IPS DF 6.9 (cell line): ENCODE measurements around the gene PUS7.

Experiments used
- DNase-seq: peaks from one replicate; pipeline ENCODE4 v3.0.0-alpha.2; 2013; ENCODE audit warnings: low read depth, low spot score
- H3K27ac ChIP-seq: one replicate; pipeline ENCODE4 v1.5.1; 2013; ENCODE audit warnings: low read length, control low read depth
- H3K27me3 ChIP-seq: 2 replicates; pipeline ENCODE4 v1.6.1; 2013; ENCODE audit warnings: mild to moderate bottlenecking, low read length; ENCODE audit not compliant: control insufficient read depth, insufficient read depth
- H3K36me3 ChIP-seq: 2 replicates; pipeline ENCODE4 v1.6.1; 2013; ENCODE audit warnings: low read length; ENCODE audit not compliant: control insufficient read depth, insufficient read depth
- H3K4me1 ChIP-seq: 2 replicates; pipeline ENCODE4 v1.6.1; 2013; ENCODE audit warnings: low read length; ENCODE audit not compliant: control insufficient read depth, insufficient read depth
- H3K4me3 ChIP-seq: 2 replicates; pipeline ENCODE4 v1.5.1; 2013; ENCODE audit warnings: mild to moderate bottlenecking, low read length
- H3K9me3 ChIP-seq: 2 replicates; pipeline ENCODE4 v1.6.1; 2013; ENCODE audit warnings: low read length, inconsistent platforms; ENCODE audit not compliant: control insufficient read depth, insufficient read depth
- WGBS: extraction: QIAGEN DNeasy Blood & Tissue Kit; methylation state at CpG from one replicate; pipeline ENCODE4 v1.1.7; 2013; ENCODE audit warnings: mixed read lengths, missing lambda C conversion rate; ENCODE audit not compliant: insufficient read length, insufficient coverage; 5-methylcytosine and 5-hydroxymethylcytosine counted together

PUS7 gene

GRCh38 chr7:105521717-105522463, at the start of gene PUS7:
TSS of gene PUS7 (minus strand) at chr7:105522271. CDS start at chr7:105508512, 13,759 bp downstream.
- Histone ChIP-seq H3K4me3 (peak within 1 kb of the TSS; percentile 97), H3K4me1 (no peaks in the 10 kb centered on the region), H3K36me3 (no peaks in the 10 kb centered on the region), H3K27ac (no peak within 1 kb of the TSS), H3K9me3 (no peaks in the 10 kb centered on the region), H3K27me3 (no peaks in the 10 kb centered on the region)
- no CpG with 5 or more reads among the region's 96 CpGs for WGBS
- peak; percentile 77 for DNase-seq

GRCh38 chr7:105567821-105568220, 45.8 kb upstream of the PUS7 start:
- Histone ChIP-seq H3K4me3 (no peak overlapping the region), H3K9me3 (no peaks in the 10 kb centered on the region), H3K27ac (no peak overlapping the region), H3K4me1 (no peaks in the 10 kb centered on the region), H3K36me3 (peaks cover 2% of the 10 kb centered on the region; the same call in 1 of the 2 replicates), H3K27me3 (no peaks in the 10 kb centered on the region)
- no peak for DNase-seq
- WGBS = no CpG with 5 or more reads among the region's 3 CpGs

- no peaks in the 10 kb centered on the region for H3K27me3 ChIP-seq
- no peak overlapping the region for H3K4me3 ChIP-seq
- no peaks in the 10 kb centered on the region for H3K4me1 ChIP-seq
- no peak overlapping the region for H3K27ac ChIP-seq
- H3K9me3 ChIP-seq = no peaks in the 10 kb centered on the region
- DNase-seq = no peak
- WGBS = no CpG with 5 or more reads among the region's 2 CpGs
- H3K36me3 ChIP-seq = peaks cover 2% of the 10 kb centered on the region; the same call in 1 of the 2 replicates
Observed at GRCh38 chr7:105567024-105567423, 45.0 kb upstream of the PUS7 start.

GRCh38 chr7:105565190-105565589, 43.1 kb upstream of the PUS7 start:
- H3K36me3 ChIP-seq = peaks cover 2% of the 10 kb centered on the region; the same call in 1 of the 2 replicates

GRCh38 chr7:105559926-105560325, 37.9 kb upstream of the PUS7 start:
- WGBS = no CpG with 5 or more reads among the region's 1 CpG
- Histone ChIP-seq H3K27ac (no peak overlapping the region), H3K27me3 (no peaks in the 10 kb centered on the region), H3K36me3 (no peaks in the 10 kb centered on the region), H3K4me1 (no peaks in the 10 kb centered on the region), H3K9me3 (no peaks in the 10 kb centered on the region), H3K4me3 (no peak overlapping the region)
- DNase-seq = no peak

More at GRCh38 chr7:105565190-105565589, 43.1 kb upstream of the PUS7 start:
- no peaks in the 10 kb centered on the region for H3K27me3 ChIP-seq
- no peaks in the 10 kb centered on the region for H3K4me1 ChIP-seq
- H3K9me3 ChIP-seq = no peaks in the 10 kb centered on the region
- H3K27ac ChIP-seq = no peak overlapping the region
- no CpG with 5 or more reads among the region's 4 CpGs for WGBS
- no peak for DNase-seq
- H3K4me3 ChIP-seq = no peak overlapping the region

GRCh38 chr7:105538339-105538738, 16.3 kb upstream of the PUS7 start:
- no peak overlapping the region for H3K27ac ChIP-seq
- H3K4me3 ChIP-seq = no peak overlapping the region
- no CpG with 5 or more reads among the region's 2 CpGs for WGBS
- peaks cover 5% of the 10 kb centered on the region for H3K36me3 ChIP-seq
- no peak for DNase-seq
- no peaks in the 10 kb centered on the region for H3K4me1 ChIP-seq
- H3K9me3 ChIP-seq = no peaks in the 10 kb centered on the region
- no peaks in the 10 kb centered on the region for H3K27me3 ChIP-seq

- Histone ChIP-seq H3K4me1 (no peaks in the 10 kb centered on the region; the same call in 1 of the 2 replicates), H3K27ac (no peak overlapping the region), H3K36me3 (no peaks in the 10 kb centered on the region), H3K4me3 (peak overlapping the region; percentile 97), H3K9me3 (no peaks in the 10 kb centered on the region), H3K27me3 (no peaks in the 10 kb centered on the region)
- no CpG with 5 or more reads among the region's 12 CpGs for WGBS
- DNase-seq = no peak
Observed at GRCh38 chr7:105532709-105533460, 10.8 kb upstream of the PUS7 start.

- Histone ChIP-seq H3K27ac (no peak within 1 kb of the TSS), H3K27me3 (no peaks in the 10 kb centered on the region), H3K4me3 (peak within 1 kb of the TSS; percentile 97), H3K36me3 (no peaks in the 10 kb centered on the region), H3K9me3 (no peaks in the 10 kb centered on the region), H3K4me1 (no peaks in the 10 kb centered on the region; the same call in 1 of the 2 replicates)
- DNase-seq = peak; percentile 81
- 100% methylated on average over 2 of the region's 42 CpGs for WGBS
Observed at GRCh38 chr7:105531792-105532671, 10.0 kb upstream of the PUS7 start, which contains the start of gene RINT1. TSS of gene RINT1 (plus strand) at chr7:105532201. CDS start at chr7:105532316, 115 bp downstream.

GRCh38 chr7:105530546-105530945, 8.5 kb upstream of the PUS7 start:
- Histone ChIP-seq H3K27ac (no peak overlapping the region), H3K27me3 (no peaks in the 10 kb centered on the region), H3K4me1 (no peaks in the 10 kb centered on the region; the same call in 1 of the 2 replicates), H3K9me3 (no peaks in the 10 kb centered on the region), H3K36me3 (no peaks in the 10 kb centered on the region), H3K4me3 (no peak overlapping the region)
- whole genome bisulfite sequencing = no CpG with 5 or more reads among the region's 20 CpGs
- no peak for DNase-seq

GRCh38 chr7:105530126-105530525, 8.1 kb upstream of the PUS7 start:
- Histone ChIP-seq H3K27me3 (no peaks in the 10 kb centered on the region), H3K27ac (no peak overlapping the region), H3K9me3 (no peaks in the 10 kb centered on the region), H3K36me3 (no peaks in the 10 kb centered on the region), H3K4me3 (no peak overlapping the region), H3K4me1 (no peaks in the 10 kb centered on the region; the same call in 1 of the 2 replicates)
- no peak for DNase-seq
- WGBS = no CpG with 5 or more reads among the region's 10 CpGs
